Keratinocyte (primary cell): ENCODE measurements around the gene NUP98. TPM values are rescaled to one million over a fixed set of nuclear protein-coding genes. Genes with fewer than 3 reads are reported as not detected.

Experiments
- DNase-seq: peaks from one replicate; pipeline ENCODE4 v3.0.0-alpha.2; 2011; ENCODE audit warnings: low read depth, missing footprints, low spot score
- FAIRE-seq: peaks from 2 replicates; lab custom pipeline; 2011; peaks lifted over from hg19 to GRCh38; lab: Jason Lieb, UNC
- H2AFZ ChIP-seq: 2 replicates; pipeline ENCODE4 v1.6.0; 2012; ENCODE audit warnings: low read length, control low read depth, inconsistent platforms; ENCODE audit not compliant: control insufficient read depth
- H3K27ac ChIP-seq: 2 replicates; pipeline ENCODE4 v1.5.1; 2011; ENCODE audit warnings: low read length; ENCODE audit not compliant: control insufficient read depth, insufficient read depth
- H3K27me3 ChIP-seq: 3 replicates; pipeline ENCODE4 v1.6.0; 2011; ENCODE audit warnings: low read length; ENCODE audit not compliant: control insufficient read depth, insufficient read depth; ENCODE audit errors: extremely low read depth
- H3K36me3 ChIP-seq, 2 experiments: 2 replicates in 1 of 2; 3 replicates in 1 of 2; pipeline ENCODE4 v1.5.1; 2011; ENCODE audit warnings: low read length in 2 of 2, mild to moderate bottlenecking in 1 of 2; ENCODE audit not compliant: control insufficient read depth in 2 of 2, insufficient read depth in 2 of 2; ENCODE audit errors: extremely low read depth in 1 of 2
- H3K4me1 ChIP-seq: 3 replicates; pipeline ENCODE4 v1.5.1; 2011; ENCODE audit warnings: low read length; ENCODE audit not compliant: control insufficient read depth, insufficient read depth; ENCODE audit errors: extremely low read depth
- H3K4me2 ChIP-seq: 3 replicates; pipeline ENCODE4 v1.6.0; 2011; ENCODE audit warnings: low read depth, low read length; ENCODE audit not compliant: control insufficient read depth, insufficient read depth; ENCODE audit errors: extremely low read depth
- H3K4me3 ChIP-seq, 3 experiments: fragments of 200-600 bp in 1 of 3; sonication (generic) in 1 of 3; 2 replicates in 2 of 3; 3 replicates in 1 of 3; pipeline ENCODE4 v1.5.1; 2011 to 2016; ENCODE audit warnings: low read length in 3 of 3, mild to moderate bottlenecking in 3 of 3, control low read depth in 2 of 3, inconsistent platforms in 1 of 3, low read depth in 1 of 3, mixed read lengths in 1 of 3, mixed run types in 1 of 3, moderate library complexity in 1 of 3; ENCODE audit not compliant: control insufficient read depth in 2 of 3, insufficient read depth in 2 of 3; ENCODE audit errors: extremely low read depth in 1 of 3
- H3K79me2 ChIP-seq: 2 replicates; pipeline ENCODE4 v1.6.0; 2012; ENCODE audit warnings: low read length; ENCODE audit not compliant: control insufficient read depth, insufficient read depth
- H3K9ac ChIP-seq: 3 replicates; pipeline ENCODE4 v1.6.0; 2011; ENCODE audit warnings: low read length; ENCODE audit not compliant: control insufficient read depth, insufficient read depth; ENCODE audit errors: extremely low read depth
- H3K9me1 ChIP-seq: 3 replicates; pipeline ENCODE4 v1.6.0; 2011; ENCODE audit warnings: low read length; ENCODE audit not compliant: control insufficient read depth, insufficient read depth; ENCODE audit errors: extremely low read depth
- H3K9me3 ChIP-seq: 2 replicates; pipeline ENCODE4 v1.5.1; 2012; ENCODE audit warnings: low read depth, low read length; ENCODE audit not compliant: control insufficient read depth
- H4K20me1 ChIP-seq: 3 replicates; pipeline ENCODE4 v1.6.0; 2011; ENCODE audit warnings: low read length; ENCODE audit not compliant: control insufficient read depth, insufficient read depth; ENCODE audit errors: extremely low read depth
- CTCF ChIP-seq, 3 experiments: IDR thresholded peaks in 1 of 3; conservative IDR thresholded peaks in 1 of 3; optimal IDR thresholded peaks in 1 of 3; 2 replicates in 2 of 3; 3 replicates in 1 of 3; pipeline versions ENCODE3 to v1.5.1; 2011; ENCODE audit warnings: low read length in 3 of 3, mild to moderate bottlenecking in 3 of 3, moderate library complexity in 2 of 3, control low read depth in 1 of 3, inconsistent platforms in 1 of 3; ENCODE audit not compliant: insufficient read depth in 2 of 3; ENCODE audit errors: extremely low read depth in 1 of 3
- EZH2 ChIP-seq: IDR thresholded peaks from one replicate; pipeline ENCODE4 v1.6.1; 2012; ENCODE audit warnings: inconsistent platforms, mild to moderate bottlenecking, low read length, moderate library complexity
- dilution Hi-C: fragments of 300-500 bp; cut with MboI; formaldehyde crosslinking; loops from one replicate; pipeline ENCODE4 v1.7.0; 2020; ENCODE audit warnings: low sequenced_read_pairs; ENCODE audit not compliant: extremely low pct_ligation_motif_present
- polyA plus RNA-seq, 5 experiments: library from polyadenylated mRNA; depleted of rRNA in 3 of 5; stranded (reverse) in 3 of 5; stranded (forward) in 1 of 5; unstranded in 1 of 5; fragments of >200 nt; gene quantifications; 1 replicate in 1 of 5; 2 replicates in 3 of 5; 3 replicates in 1 of 5; pipeline versions ENCODE4 v1.2.1 to v1.2.3, GENCODE V29; 2011 to 2012; ENCODE audit warnings: missing spikeins in 2 of 5, low read depth in 1 of 5, low replicate concordance in 1 of 5

Gene NUP98
- polyA plus RNA-seq, 1 donor (not counting 4 experiments of a cell fraction or from before 2014, with no cell fraction given): 66.9 TPM

- FAIRE-seq: no peak
- Histone ChIP-seq H3K9ac (no peak overlapping the region), H3K27me3 (no peaks in the 10 kb centered on the region), H3K4me1 (peaks cover 5% of the 10 kb centered on the region), H3K27ac (no peak overlapping the region), H3K4me2 (no peak overlapping the region), H3K36me3 (no peaks in the 10 kb centered on the region), H3K9me1 (no peaks in the 10 kb centered on the region), H4K20me1 (no peaks in the 10 kb centered on the region), H3K9me3 (no peaks in the 10 kb centered on the region), H2AFZ (no peak overlapping the region), H3K79me2 (peaks cover 3% of the 10 kb centered on the region), H3K4me3 (no peak overlapping the region)
- DNase-seq: no peak
- dilution Hi-C loops: no loop called here
- TF ChIP-seq CTCF (optimal IDR thresholded peaks at IDR 0.05 in 1 of 3, IDR thresholded peaks at IDR 0.05 in 1 of 3, conservative IDR thresholded peaks at IDR 0.05 in 1 of 3; ENCODE audit: extremely low read depth in 1 of 3, insufficient read depth in 2 of 3, low read length in 3 of 3) (no peak), EZH2 (no peak)
Observed at GRCh38 chr11:3845246-3845645, 47.9 kb upstream of the NUP98 start.

- H3K9me1 ChIP-seq: no peaks in the 10 kb centered on the region
- DNase-seq (no peak), FAIRE-seq (no peak)
- no peak for TF ChIP-seq EZH2
- no peak overlapping the region for H2AFZ ChIP-seq
- dilution Hi-C loops: no loop called here
- H4K20me1 ChIP-seq: peaks cover 3% of the 10 kb centered on the region
- no peak overlapping the region for H3K4me3 ChIP-seq
- H3K27me3 ChIP-seq: no peaks in the 10 kb centered on the region
- H3K4me2 ChIP-seq: no peak overlapping the region
- peaks cover 22% of the 10 kb centered on the region for H3K79me2 ChIP-seq
- no peak overlapping the region for H3K27ac ChIP-seq
- H3K4me1 ChIP-seq: peaks cover 18% of the 10 kb centered on the region
- no peaks in the 10 kb centered on the region for H3K9me3 ChIP-seq
- H3K36me3 ChIP-seq: no peaks in the 10 kb centered on the region
- H3K9ac ChIP-seq: no peak overlapping the region
Observed at GRCh38 chr11:3843326-3843725, 46.0 kb upstream of the NUP98 start.
